Endothelial cell of umbilical vein (primary cell): ENCODE measurements around the gene SERPINA3. TPM values are rescaled to one million over a fixed set of nuclear protein-coding genes. Genes with fewer than 3 reads are reported as not detected.

Experiments used
- BruUV-seq: library from RNA; stranded (reverse); fragments of 400-500 nt; replicated peaks from 2 replicates; lab custom pipeline; 2021; lab: Mats Ljungman, UMichigan
- CTCF ChIA-PET: fragments of 300-600, 350-600 bp; sonication (Branson Sonifier 250); formaldehyde crosslinking; loops from one replicate; lab custom pipeline; 2021; ENCODE audit warnings: antibody characterized with exemption, inconsistent platforms; lab: Charles Lee
- POLR2A ChIA-PET: fragments of 300-600, 350-600 bp; sonication (Branson Sonifier 250); formaldehyde crosslinking; loops from one replicate; lab custom pipeline; 2021; ENCODE audit warnings: antibody characterized with exemption, inconsistent platforms; lab: Charles Lee
- DNase-seq: peaks from one replicate; pipeline ENCODE4 v3.0.0-alpha.2; 2011; ENCODE audit warnings: low read depth, low spot score
- FAIRE-seq: peaks from 2 replicates; lab custom pipeline; 2011; peaks lifted over from hg19 to GRCh38; lab: Jason Lieb, UNC
- H2AFZ ChIP-seq: 2 replicates; pipeline ENCODE4 v1.6.0; 2012; ENCODE audit warnings: low read depth, low read length, control low read depth, inconsistent platforms
- H3K27ac ChIP-seq: 2 replicates; pipeline ENCODE4 v1.5.1; 2011; ENCODE audit warnings: low read depth, mild to moderate bottlenecking, control low read depth, low read length, moderate library complexity; ENCODE audit not compliant: insufficient read depth
- H3K27me3 ChIP-seq, 2 experiments: 2 replicates each; pipeline versions ENCODE4 v1.6.0 to v1.6.1; 2011; ENCODE audit warnings: low read length in 2 of 2, mixed read lengths in 1 of 2; ENCODE audit not compliant: control insufficient read depth in 2 of 2, insufficient read depth in 2 of 2
- H3K36me3 ChIP-seq, 2 experiments: 2 replicates in 1 of 2; 3 replicates in 1 of 2; pipeline ENCODE4 v1.5.1; 2011; ENCODE audit warnings: low read length in 2 of 2, mild to moderate bottlenecking in 1 of 2, moderate library complexity in 1 of 2; ENCODE audit not compliant: control insufficient read depth in 2 of 2, insufficient read depth in 2 of 2; ENCODE audit errors: extremely low read depth in 1 of 2
- H3K4me1 ChIP-seq: 3 replicates; pipeline ENCODE4 v1.5.1; 2011; ENCODE audit warnings: mild to moderate bottlenecking, low read length; ENCODE audit not compliant: control insufficient read depth, insufficient read depth; ENCODE audit errors: extremely low read depth
- H3K4me2 ChIP-seq: 2 replicates; pipeline ENCODE4 v1.6.1; 2011; ENCODE audit warnings: low read length, control low read depth, mixed read lengths; ENCODE audit not compliant: insufficient read depth
- H3K4me3 ChIP-seq, 3 experiments: fragments of 200-600 bp in 1 of 3; sonication (generic), shearing (Covaris generic) in 1 of 3; replicated peaks in 1 of 3; 2 replicates each; pipeline ENCODE4 v1.5.1; 2011 to 2016; ENCODE audit warnings: control low read depth in 3 of 3, low read length in 3 of 3, mild to moderate bottlenecking in 2 of 3, inconsistent platforms in 1 of 3, low read depth in 1 of 3, moderate library complexity in 1 of 3; ENCODE audit not compliant: insufficient read depth in 1 of 3
- H3K79me2 ChIP-seq: 2 replicates; pipeline ENCODE4 v1.6.0; 2012; ENCODE audit warnings: low read length, inconsistent platforms; ENCODE audit not compliant: control insufficient read depth, insufficient read depth
- H3K9ac ChIP-seq: replicated peaks from 2 replicates; pipeline ENCODE3; 2011; ENCODE audit warnings: low read length, control low read depth; ENCODE audit not compliant: insufficient read depth; ENCODE audit errors: extremely low read depth
- H3K9me1 ChIP-seq: replicated peaks from 3 replicates; pipeline ENCODE4 v1.6.0; 2011; ENCODE audit warnings: mild to moderate bottlenecking, low read length; ENCODE audit not compliant: control insufficient read depth, insufficient read depth; ENCODE audit errors: extremely low read depth
- H3K9me3 ChIP-seq: replicated peaks from 2 replicates; pipeline ENCODE4 v1.5.1; 2012; ENCODE audit warnings: low read length, inconsistent platforms; ENCODE audit not compliant: control insufficient read depth, insufficient read depth
- H4K20me1 ChIP-seq: replicated peaks from 2 replicates; pipeline ENCODE3; 2011; ENCODE audit warnings: mild to moderate bottlenecking, low read length; ENCODE audit not compliant: control insufficient read depth, insufficient read depth; ENCODE audit errors: extremely low read depth
- CTCF ChIP-seq, 2 donors: IDR thresholded peaks; 1 replicate in 1 of 2; 2 replicates in 1 of 2; pipeline ENCODE4 v1.5.1; 2011; ENCODE audit warnings: low read length in 2 of 2, mild to moderate bottlenecking in 2 of 2, moderate library complexity in 2 of 2, control low read depth in 1 of 2, inconsistent platforms in 1 of 2, low read depth in 1 of 2; ENCODE audit not compliant: insufficient read depth in 1 of 2; ENCODE audit errors: extremely low read depth in 1 of 2
- EZH2 ChIP-seq: IDR thresholded peaks from 2 replicates; pipeline ENCODE4 v1.6.1; 2012; ENCODE audit warnings: borderline replicate concordance, low read depth, mild to moderate bottlenecking, moderate library complexity, low read length, inconsistent platforms; ENCODE audit not compliant: severe bottlenecking
- FOS ChIP-seq: IDR thresholded peaks from 2 replicates; pipeline ENCODE4 v1.6.1; 2011; ENCODE audit warnings: mild to moderate bottlenecking, low read length, moderate library complexity, borderline replicate concordance; ENCODE audit not compliant: insufficient read depth
- GATA2 ChIP-seq: IDR thresholded peaks from 2 replicates; pipeline ENCODE4 v1.7.0; 2011; ENCODE audit warnings: low read depth, mild to moderate bottlenecking, moderate library complexity, mixed read lengths, low read length; ENCODE audit not compliant: insufficient read length, insufficient read depth
- JUN ChIP-seq: IDR thresholded peaks from 2 replicates; pipeline ENCODE4 v1.6.1; 2011; ENCODE audit warnings: borderline replicate concordance, low read depth; ENCODE audit not compliant: insufficient read length, insufficient read depth
- MAX ChIP-seq: IDR thresholded peaks from 2 replicates; pipeline ENCODE4 v1.6.1; 2011; ENCODE audit not compliant: insufficient read depth, insufficient read length
- MYC ChIP-seq: IDR thresholded peaks from one replicate; pipeline ENCODE4 v1.6.1; 2011; ENCODE audit warnings: mild to moderate bottlenecking, low read depth, low read length
- POLR2A ChIP-seq: IDR thresholded peaks from 2 replicates; pipeline ENCODE4 v1.6.1; 2012; ENCODE audit warnings: low read depth, mild to moderate bottlenecking, control low read depth, low read length
- POLR2AphosphoS5 ChIP-seq: IDR thresholded peaks from 2 replicates; pipeline ENCODE4 v1.6.1; 2012; ENCODE audit warnings: low read depth, mild to moderate bottlenecking, control low read depth, low read length, moderate library complexity; ENCODE audit not compliant: insufficient read depth
- dilution Hi-C: fragments of 300-500 bp; cut with MboI; formaldehyde crosslinking; loops from one replicate; pipeline ENCODE4 v1.15.0; 2019; ENCODE audit warnings: low sequenced_read_pairs; ENCODE audit not compliant: extremely low pct_ligation_motif_present
- intact Hi-C: fragments of 100-400 bp; cut with micrococcal nuclease; formaldehyde crosslinking; loops from one replicate; pipeline ENCODE4 v1.10.0; 2022
- polyA plus RNA-seq, 4 experiments: library from polyadenylated mRNA; depleted of rRNA in 3 of 4; stranded (reverse) in 3 of 4; unstranded in 1 of 4; fragments of >200 nt; gene quantifications; 2 replicates each; pipeline versions ENCODE4 v1.2.1 to v1.2.3, GENCODE V29; 2011 to 2012; ENCODE audit warnings: missing spikeins in 1 of 4
- total RNA-seq: library from RNA; stranded (reverse); gene quantifications from 2 replicates; pipeline ENCODE4 v1.2.3, GENCODE V29; 2021

The SERPINA3 gene
- total and polyA plus RNA-seq, 2 donors (not counting 3 experiments of a cell fraction or from before 2014, with no cell fraction given), result not detected

- Histone ChIP-seq H2AFZ (no peak overlapping the region), H3K4me3 (no peak overlapping the region), H3K27ac (no peak overlapping the region), H3K27me3 (no peaks in the 10 kb centered on the region), H3K9me1 (no peaks in the 10 kb centered on the region), H3K79me2 (no peaks in the 10 kb centered on the region), H3K36me3 (no peaks in the 10 kb centered on the region), H4K20me1 (no peaks in the 10 kb centered on the region), H3K9ac (no peak overlapping the region), H3K4me2 (no peak overlapping the region), H3K4me1 (no peaks in the 10 kb centered on the region), H3K9me3 (no peaks in the 10 kb centered on the region)
- ChIA-PET POLR2A (no interaction called here), CTCF (no interaction called here)
- FAIRE-seq (no peak), DNase-seq (no peak)
- no TSS peak for BruUV-seq
- dilution Hi-C loops, result no loop called here
- intact Hi-C loops, result no loop called here
- TF ChIP-seq FOS (no peak), MYC (no peak), JUN (no peak), POLR2AphosphoS5 (no peak), CTCF (IDR thresholded peaks at IDR 0.05; ENCODE audit: extremely low read depth in 1 of 2, insufficient read depth in 1 of 2, low read depth in 1 of 2, low read length in 2 of 2) (no peak), GATA2 (no peak), POLR2A (no peak), EZH2 (no peak), MAX (no peak)
Measured at GRCh38 chr14:94631050-94631449, 18.9 kb downstream of the SERPINA3 start.
